Endodermal cell (in vitro differentiated cells): ENCODE measurements around the gene DENND2A. TPM values are rescaled to one million over a fixed set of nuclear protein-coding genes. Genes with fewer than 3 reads are reported as not detected.
A peak's percentile ranks its signal among the peaks of the same experiment; 100 is the strongest.
"Not testable (repeated sequence)": the region's sequence is repeated elsewhere in the genome, so short reads cannot be mapped to it uniquely, and the experiment has no call there.

Experiments used
- DNase-seq: peaks from one replicate; pipeline ENCODE4 v3.0.0-alpha.2; 2017
- H3K27ac ChIP-seq: 2 replicates; pipeline ENCODE4 v1.5.1; 2013; ENCODE audit warnings: mild to moderate bottlenecking, low read depth, low read length, moderate library complexity
- H3K27me3 ChIP-seq: 2 replicates; pipeline ENCODE4 v1.6.1; 2013; ENCODE audit warnings: mild to moderate bottlenecking, low read length, moderate library complexity; ENCODE audit not compliant: insufficient read depth, control insufficient read depth, poor library complexity, severe bottlenecking
- H3K36me3 ChIP-seq: 2 replicates; pipeline ENCODE4 v1.7.0; 2013; ENCODE audit warnings: mild to moderate bottlenecking, low read length, moderate library complexity; ENCODE audit not compliant: control insufficient read depth, insufficient read depth
- H3K4me1 ChIP-seq: one replicate; pipeline ENCODE4 v1.7.0; 2013; ENCODE audit warnings: low read length; ENCODE audit not compliant: control insufficient read depth, insufficient read depth
- H3K4me3 ChIP-seq: 2 replicates; pipeline ENCODE4 v1.5.1; 2013; ENCODE audit warnings: mild to moderate bottlenecking, low read length, moderate library complexity
- H3K9ac ChIP-seq: 2 replicates; pipeline ENCODE4 v1.6.1; 2013; ENCODE audit warnings: mild to moderate bottlenecking, low read length, moderate library complexity; ENCODE audit not compliant: poor library complexity, severe bottlenecking; ENCODE audit errors: extremely low read depth
- H3K9me3 ChIP-seq: 2 replicates; pipeline ENCODE4 v1.6.1; 2013; ENCODE audit warnings: mild to moderate bottlenecking, low read length, moderate library complexity; ENCODE audit not compliant: control insufficient read depth
- H3K27ac Mint-ChIP-seq: 2 replicates; pipeline ENCODE4 v1.8.0; 2020; ENCODE audit warnings: mixed read lengths
- H3K27me3 Mint-ChIP-seq: 2 replicates; pipeline ENCODE4 v1.8.0; 2021; ENCODE audit warnings: mild to moderate bottlenecking, mixed read lengths; ENCODE audit not compliant: insufficient read depth
- H3K36me3 Mint-ChIP-seq: 2 replicates; pipeline ENCODE4 v1.8.0; 2020; ENCODE audit warnings: low read depth, mixed read lengths
- H3K4me1 Mint-ChIP-seq: 2 replicates; pipeline ENCODE4 v1.8.0; 2020; ENCODE audit warnings: mixed read lengths
- H3K4me3 Mint-ChIP-seq: 2 replicates; pipeline ENCODE4 v1.8.0; 2020; ENCODE audit warnings: mild to moderate bottlenecking, moderate library complexity, mixed read lengths
- H3K9me3 Mint-ChIP-seq: 2 replicates; pipeline ENCODE4 v1.8.0; 2020; ENCODE audit warnings: mild to moderate bottlenecking, mixed read lengths
- WGBS, 2 experiments: methylation state at CpG; one replicate each; pipeline versions ENCODE4 v1.1.5 to v1.1.7; 2013; ENCODE audit warnings: missing lambda C conversion rate in 2 of 2, mixed read lengths in 1 of 2; ENCODE audit not compliant: insufficient coverage in 1 of 2, insufficient read length in 1 of 2; 5-methylcytosine and 5-hydroxymethylcytosine counted together
- total RNA-seq, 2 donors: library from RNA; stranded (reverse); fragmentation: NEBNext Ultra II Directional in 1 of 2; extraction: Animal tissue kit (Norgen Biotek cat#: 25700) in 1 of 2; gene quantifications; 2 replicates in 1 of 2; 3 replicates in 1 of 2; pipeline ENCODE4 v1.2.1, GENCODE V29; 2021
- TF ChIP-seq, protein P1 (sequence below): fragments of 200-600 bp; sonication (generic); conservative IDR thresholded peaks from 2 replicates; pipeline ENCODE4 v1.5.0; 2021; ENCODE audit warnings: antibody characterized with exemption, mild to moderate bottlenecking

Gene DENND2A
- total RNA-seq, 2 donors from 2014 or later: 28.5 to 40.6 TPM

DNA sequence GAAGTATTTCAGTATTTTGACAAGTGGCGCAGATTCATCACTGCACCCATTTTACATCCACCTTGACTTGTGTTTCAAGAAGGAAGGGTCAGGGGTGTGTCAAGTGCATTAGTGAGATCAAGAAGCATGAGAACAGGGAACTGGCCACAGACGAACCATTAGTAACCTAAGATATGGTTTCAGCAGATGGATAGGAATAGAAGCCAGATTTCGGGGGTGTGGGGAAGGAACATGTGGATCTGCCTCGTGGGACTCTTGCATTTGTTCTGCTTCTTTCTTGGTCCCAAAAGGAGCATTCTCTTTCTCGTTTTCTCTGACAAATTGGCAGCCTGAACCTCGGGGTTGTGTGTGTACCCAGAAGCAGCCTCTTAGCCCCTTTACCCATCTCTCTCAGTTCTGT is 9.6 kb downstream of the DENND2A start:
- Mint-ChIP-seq H3K27me3 (no peaks in the 10 kb centered on the region), H3K36me3 (peaks cover 8% of the 10 kb centered on the region), H3K27ac (no peak overlapping the region), H3K4me1 (peaks cover 24% of the 10 kb centered on the region), H3K4me3 (no peak overlapping the region), H3K9me3 (no peaks in the 10 kb centered on the region)
- no peaks in the 10 kb centered on the region for H3K36me3 ChIP-seq
- no peak for DNase-seq
- no peaks in the 10 kb centered on the region for H3K9me3 ChIP-seq
- H3K4me3 ChIP-seq: no peak overlapping the region
- no peaks in the 10 kb centered on the region for H3K27me3 ChIP-seq
- TF ChIP-seq, protein P1, sequence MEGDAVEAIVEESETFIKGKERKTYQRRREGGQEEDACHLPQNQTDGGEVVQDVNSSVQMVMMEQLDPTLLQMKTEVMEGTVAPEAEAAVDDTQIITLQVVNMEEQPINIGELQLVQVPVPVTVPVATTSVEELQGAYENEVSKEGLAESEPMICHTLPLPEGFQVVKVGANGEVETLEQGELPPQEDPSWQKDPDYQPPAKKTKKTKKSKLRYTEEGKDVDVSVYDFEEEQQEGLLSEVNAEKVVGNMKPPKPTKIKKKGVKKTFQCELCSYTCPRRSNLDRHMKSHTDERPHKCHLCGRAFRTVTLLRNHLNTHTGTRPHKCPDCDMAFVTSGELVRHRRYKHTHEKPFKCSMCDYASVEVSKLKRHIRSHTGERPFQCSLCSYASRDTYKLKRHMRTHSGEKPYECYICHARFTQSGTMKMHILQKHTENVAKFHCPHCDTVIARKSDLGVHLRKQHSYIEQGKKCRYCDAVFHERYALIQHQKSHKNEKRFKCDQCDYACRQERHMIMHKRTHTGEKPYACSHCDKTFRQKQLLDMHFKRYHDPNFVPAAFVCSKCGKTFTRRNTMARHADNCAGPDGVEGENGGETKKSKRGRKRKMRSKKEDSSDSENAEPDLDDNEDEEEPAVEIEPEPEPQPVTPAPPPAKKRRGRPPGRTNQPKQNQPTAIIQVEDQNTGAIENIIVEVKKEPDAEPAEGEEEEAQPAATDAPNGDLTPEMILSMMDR: no peak
- H3K9ac ChIP-seq: no peak overlapping the region
- WGBS, 2 experiments: 89 to 95% methylated on average over 5 to 6 of the region's 6 CpGs
- H3K4me1 ChIP-seq: peaks cover 10% of the 10 kb centered on the region
- no peak overlapping the region for H3K27ac ChIP-seq

DNA sequence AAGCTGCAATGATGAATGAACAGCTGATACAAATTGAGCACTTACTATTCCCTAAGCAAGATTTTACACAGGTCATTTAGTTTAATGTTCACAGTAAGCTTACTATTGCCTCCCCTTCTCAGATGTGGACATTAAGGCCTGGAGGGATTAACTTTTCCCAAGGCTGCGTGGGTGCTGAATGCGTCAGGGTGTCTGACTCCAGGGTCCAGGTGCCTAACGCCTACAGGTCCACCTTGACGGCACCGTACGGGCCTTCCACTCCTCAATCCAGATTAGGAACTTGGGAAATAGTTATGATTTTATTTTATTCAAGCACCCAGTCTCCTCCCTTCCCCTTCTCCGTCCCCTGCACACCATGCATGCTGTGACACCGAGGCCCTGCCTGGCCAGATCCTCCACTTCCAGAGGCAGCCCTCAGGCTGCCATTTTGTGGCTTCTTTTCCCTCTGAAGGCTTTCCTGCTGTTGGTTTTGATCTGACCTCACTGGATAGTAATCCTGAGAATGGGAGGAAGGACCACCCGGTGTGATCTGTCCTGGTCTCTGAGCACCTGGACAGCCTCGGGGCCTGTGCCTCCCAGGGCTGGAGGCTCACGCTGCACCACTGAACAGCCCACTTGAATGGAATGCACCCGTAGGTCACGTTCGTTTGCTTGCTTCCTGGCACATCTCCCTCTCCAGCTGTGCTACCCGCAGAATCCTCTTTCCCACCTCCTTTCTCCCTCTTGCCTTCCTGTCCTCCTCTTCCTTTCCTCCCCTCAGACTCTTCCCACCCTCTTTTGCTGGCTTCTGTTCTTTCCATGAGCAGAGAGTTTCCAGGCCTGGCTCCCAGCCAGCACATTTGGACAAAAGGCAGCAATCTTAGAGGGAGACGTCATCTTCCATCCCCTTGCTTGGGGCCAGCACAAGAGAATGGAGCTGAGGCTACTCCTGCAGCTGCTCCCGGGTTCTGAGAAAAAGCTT is 14.4 kb downstream of the DENND2A start:
- H3K27me3 ChIP-seq: no peaks in the 10 kb centered on the region
- WGBS, 2 experiments: 63 to 76% methylated on average over 12 to 17 of the region's 17 CpGs
- H3K9me3 Mint-ChIP-seq: no peaks in the 10 kb centered on the region
- TF ChIP-seq, protein P1: no peak
- peak overlapping the region; percentile 90 for H3K27ac ChIP-seq
- no peak overlapping the region for H3K4me3 ChIP-seq
- peaks cover 14% of the 10 kb centered on the region for H3K4me1 Mint-ChIP-seq
- no peaks in the 10 kb centered on the region for H3K36me3 ChIP-seq
- no peaks in the 10 kb centered on the region for H3K9me3 ChIP-seq
- peaks cover 3% of the 10 kb centered on the region for H3K4me1 ChIP-seq
- H3K4me3 Mint-ChIP-seq: peak overlapping the region; percentile 23
- H3K9ac ChIP-seq: peak overlapping the region; percentile 45
- DNase-seq: peak; percentile 90
- H3K27me3 Mint-ChIP-seq: no peaks in the 10 kb centered on the region
- peak overlapping the region; percentile 97 for H3K27ac Mint-ChIP-seq
- H3K36me3 Mint-ChIP-seq: peaks cover 11% of the 10 kb centered on the region

DNA sequence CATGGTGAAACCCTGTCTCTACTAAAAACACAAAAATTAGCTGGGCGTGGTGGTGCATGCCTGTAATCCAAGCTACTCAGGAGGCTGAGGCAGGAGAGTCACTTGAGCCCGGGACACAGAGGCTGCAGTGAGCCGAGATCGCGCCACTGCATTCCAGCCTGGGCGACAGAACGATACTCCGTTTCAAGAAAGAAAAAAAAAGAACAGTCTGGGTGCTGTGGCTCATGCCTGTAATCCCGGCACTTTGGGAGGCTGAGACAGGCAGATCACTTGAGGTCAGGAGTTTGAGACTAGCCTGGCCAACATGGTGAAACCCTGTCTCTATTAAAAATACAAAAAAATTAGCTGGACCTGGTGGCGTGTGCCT is 15.4 kb downstream of the DENND2A start:
- Mint-ChIP-seq H3K36me3 (peaks cover 11% of the 10 kb centered on the region), H3K4me1 (peaks cover 13% of the 10 kb centered on the region)
- not testable (repeated sequence) for H3K27me3 Mint-ChIP-seq, H3K4me3 ChIP-seq, H3K9me3 Mint-ChIP-seq, H3K36me3 ChIP-seq, H3K9ac ChIP-seq, H3K27ac ChIP-seq, H3K4me3 Mint-ChIP-seq, H3K27me3 ChIP-seq, DNase-seq, H3K9me3 ChIP-seq, H3K4me1 ChIP-seq, H3K27ac Mint-ChIP-seq
- whole genome bisulfite sequencing, 2 experiments: 96 to 99% methylated on average over 10 of the region's 10 CpGs
